Nephron (organoid): ENCODE data around the gene BRD2.
A peak's percentile ranks its signal among the peaks of the same experiment; 100 is the strongest.

Experiments used
- H3K27ac Mint-ChIP-seq, 3 experiments: 2 replicates each; pipeline ENCODE4 v1.8.0; 2020; ENCODE audit warnings: mixed read lengths in 3 of 3, mild to moderate bottlenecking in 2 of 3, moderate library complexity in 1 of 3
- H3K27me3 Mint-ChIP-seq: 2 replicates; pipeline ENCODE4 v1.8.0; 2021; ENCODE audit warnings: low read depth, mild to moderate bottlenecking, moderate library complexity, mixed read lengths
- H3K36me3 Mint-ChIP-seq: 2 replicates; pipeline ENCODE4 v1.8.0; 2020; ENCODE audit warnings: low read depth, mixed read lengths
- H3K4me1 Mint-ChIP-seq: 2 replicates; pipeline ENCODE4 v1.8.0; 2020; ENCODE audit warnings: mixed read lengths
- H3K4me3 Mint-ChIP-seq, 3 experiments: 2 replicates each; pipeline ENCODE4 v1.8.0; 2020; ENCODE audit warnings: mild to moderate bottlenecking in 3 of 3, mixed read lengths in 3 of 3, moderate library complexity in 2 of 3
- H3K9me3 Mint-ChIP-seq: 2 replicates; pipeline ENCODE4 v1.8.0; 2020; ENCODE audit warnings: mixed read lengths
- CTCF ChIP-seq, 3 experiments: fragments of 200-600 bp; sonication (generic); IDR thresholded peaks; one replicate each; pipeline ENCODE4 v1.5.0; 2021; ENCODE audit warnings: antibody characterized with exemption in 3 of 3; ENCODE audit not compliant: unreplicated experiment in 3 of 3

The BRD2 gene

GRCh38 chr6:32952817-32953739, 15.3 kb upstream of the BRD2 start, which contains the start of gene HLA-DMA:
TSS of gene HLA-DMA (minus strand) at chr6:32953097. CDS start at chr6:32953036, 61 bp downstream.
- Mint-ChIP-seq H3K4me3 (no peak within 1 kb of the TSS), H3K9me3 (no peaks in the 10 kb centered on the region), H3K27me3 (no peaks in the 10 kb centered on the region), H3K4me1 (peaks cover 13% of the 10 kb centered on the region), H3K36me3 (no peaks in the 10 kb centered on the region), H3K27ac (peak within 1 kb of the TSS in 1 of 3 experiments; percentile 20)
- peak; percentile 49 to 60 (median 53) for TF ChIP-seq CTCF (IDR thresholded peaks at IDR 0.05; ENCODE audit: unreplicated experiment in 3 of 3)

GRCh38 chr6:32953775-32954174, 14.6 kb upstream of the BRD2 start:
- TF ChIP-seq CTCF (IDR thresholded peaks at IDR 0.05; ENCODE audit: unreplicated experiment in 3 of 3), result no peak
- Mint-ChIP-seq H3K4me1 (peaks cover 8% of the 10 kb centered on the region), H3K27me3 (no peaks in the 10 kb centered on the region), H3K9me3 (no peaks in the 10 kb centered on the region), H3K27ac (no peak overlapping the region), H3K4me3 (no peak overlapping the region), H3K36me3 (no peaks in the 10 kb centered on the region)

- peaks cover 8% of the 10 kb centered on the region for H3K4me1 Mint-ChIP-seq
- H3K4me3 Mint-ChIP-seq, result no peak overlapping the region
- TF ChIP-seq CTCF (IDR thresholded peaks at IDR 0.05; ENCODE audit: unreplicated experiment in 3 of 3), result no peak
- H3K9me3 Mint-ChIP-seq, result no peaks in the 10 kb centered on the region
- H3K27ac Mint-ChIP-seq, result peak overlapping the region; percentile 39 to 76 (median 67)
- no peaks in the 10 kb centered on the region for H3K27me3 Mint-ChIP-seq
- no peaks in the 10 kb centered on the region for H3K36me3 Mint-ChIP-seq
Measured at GRCh38 chr6:32954267-32954666, 14.1 kb upstream of the BRD2 start.

- H3K9me3 Mint-ChIP-seq, result no peaks in the 10 kb centered on the region
- H3K27ac Mint-ChIP-seq, result no peak overlapping the region
- no peak overlapping the region for H3K4me3 Mint-ChIP-seq
- peaks cover 8% of the 10 kb centered on the region for H3K4me1 Mint-ChIP-seq
- peak in 1 of 3 experiments; percentile 46 for TF ChIP-seq CTCF (IDR thresholded peaks at IDR 0.05; ENCODE audit: unreplicated experiment in 3 of 3)
- no peaks in the 10 kb centered on the region for H3K27me3 Mint-ChIP-seq
- H3K36me3 Mint-ChIP-seq, result no peaks in the 10 kb centered on the region
Measured at GRCh38 chr6:32954986-32955802, 13.2 kb upstream of the BRD2 start.

GRCh38 chr6:32956176-32956575, 12.2 kb upstream of the BRD2 start:
- Mint-ChIP-seq H3K27ac (no peak overlapping the region), H3K27me3 (no peaks in the 10 kb centered on the region), H3K36me3 (no peaks in the 10 kb centered on the region), H3K4me1 (peaks cover 8% of the 10 kb centered on the region), H3K9me3 (no peaks in the 10 kb centered on the region), H3K4me3 (no peak overlapping the region)
- TF ChIP-seq CTCF (IDR thresholded peaks at IDR 0.05; ENCODE audit: unreplicated experiment in 3 of 3), result no peak
